ENCODE results near the gene ARHGEF16. TPM values are rescaled to one million over a fixed set of nuclear protein-coding genes. Genes with fewer than 3 reads are reported as not detected.
A peak's percentile ranks its signal among the peaks of the same experiment; 100 is the strongest.

The ARHGEF16 gene
- total RNA-seq, 1 donor from 2014 or later, result 11.3 TPM

DNA sequence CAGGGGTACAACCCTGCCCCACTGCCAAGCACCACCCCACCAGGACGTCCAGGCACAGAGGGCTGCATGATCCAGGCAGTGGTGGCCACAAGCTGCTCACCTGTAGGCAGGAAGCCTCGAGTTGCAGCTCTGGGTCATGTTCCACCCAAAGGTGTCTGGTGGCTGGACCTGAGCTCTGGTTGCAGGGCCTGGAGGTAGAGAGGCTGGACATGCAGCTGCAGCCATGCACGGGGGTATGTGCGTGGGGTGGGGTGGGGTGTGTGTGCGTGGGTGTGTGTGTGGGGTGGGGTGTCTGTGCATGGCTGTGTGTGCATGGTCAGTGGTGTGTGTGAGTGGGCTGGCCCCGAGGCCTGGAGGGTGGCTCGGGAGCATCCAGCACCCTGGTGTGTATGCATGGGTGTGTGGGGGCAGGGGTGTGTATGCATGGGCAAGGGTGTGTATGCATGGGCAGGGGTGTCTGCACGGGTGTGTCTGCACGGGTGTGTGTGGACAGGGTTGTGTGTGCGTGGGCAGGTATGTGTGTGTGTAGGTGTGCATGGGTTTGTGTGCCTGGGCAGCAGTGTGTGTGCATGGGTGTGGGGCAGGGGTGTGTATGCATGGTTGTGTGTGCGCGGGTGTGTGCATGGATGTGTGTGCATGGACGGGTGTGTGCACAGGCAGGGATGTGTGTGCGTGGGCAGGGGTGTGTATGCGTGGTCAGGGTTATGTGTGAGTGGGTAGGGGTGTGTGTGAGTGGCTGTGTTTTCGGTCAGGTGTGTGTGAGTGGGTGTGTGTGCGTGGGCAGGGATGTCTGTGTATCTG lies 15.6 kb downstream of the ARHGEF16 start:
- H3K27ac Mint-ChIP-seq (ENCODE audit: unreplicated experiment), result peak overlapping the region; percentile 98
- H3K27me3 Mint-ChIP-seq (ENCODE audit: low read depth), result no peaks in the 10 kb centered on the region
- H3K9me3 Mint-ChIP-seq, result no peaks in the 10 kb centered on the region
- H3K4me1 Mint-ChIP-seq, result peaks cover 30% of the 10 kb centered on the region
- TF ChIP-seq, protein P1, sequence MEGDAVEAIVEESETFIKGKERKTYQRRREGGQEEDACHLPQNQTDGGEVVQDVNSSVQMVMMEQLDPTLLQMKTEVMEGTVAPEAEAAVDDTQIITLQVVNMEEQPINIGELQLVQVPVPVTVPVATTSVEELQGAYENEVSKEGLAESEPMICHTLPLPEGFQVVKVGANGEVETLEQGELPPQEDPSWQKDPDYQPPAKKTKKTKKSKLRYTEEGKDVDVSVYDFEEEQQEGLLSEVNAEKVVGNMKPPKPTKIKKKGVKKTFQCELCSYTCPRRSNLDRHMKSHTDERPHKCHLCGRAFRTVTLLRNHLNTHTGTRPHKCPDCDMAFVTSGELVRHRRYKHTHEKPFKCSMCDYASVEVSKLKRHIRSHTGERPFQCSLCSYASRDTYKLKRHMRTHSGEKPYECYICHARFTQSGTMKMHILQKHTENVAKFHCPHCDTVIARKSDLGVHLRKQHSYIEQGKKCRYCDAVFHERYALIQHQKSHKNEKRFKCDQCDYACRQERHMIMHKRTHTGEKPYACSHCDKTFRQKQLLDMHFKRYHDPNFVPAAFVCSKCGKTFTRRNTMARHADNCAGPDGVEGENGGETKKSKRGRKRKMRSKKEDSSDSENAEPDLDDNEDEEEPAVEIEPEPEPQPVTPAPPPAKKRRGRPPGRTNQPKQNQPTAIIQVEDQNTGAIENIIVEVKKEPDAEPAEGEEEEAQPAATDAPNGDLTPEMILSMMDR (conservative IDR thresholded peaks at IDR 0.05), result no peak
- H3K36me3 Mint-ChIP-seq (ENCODE audit: low read depth), result no peaks in the 10 kb centered on the region
- no peak for DNase-seq (ENCODE audit: low read depth, low spot score)
- peak overlapping the region; percentile 57 for H3K4me3 Mint-ChIP-seq

DNA sequence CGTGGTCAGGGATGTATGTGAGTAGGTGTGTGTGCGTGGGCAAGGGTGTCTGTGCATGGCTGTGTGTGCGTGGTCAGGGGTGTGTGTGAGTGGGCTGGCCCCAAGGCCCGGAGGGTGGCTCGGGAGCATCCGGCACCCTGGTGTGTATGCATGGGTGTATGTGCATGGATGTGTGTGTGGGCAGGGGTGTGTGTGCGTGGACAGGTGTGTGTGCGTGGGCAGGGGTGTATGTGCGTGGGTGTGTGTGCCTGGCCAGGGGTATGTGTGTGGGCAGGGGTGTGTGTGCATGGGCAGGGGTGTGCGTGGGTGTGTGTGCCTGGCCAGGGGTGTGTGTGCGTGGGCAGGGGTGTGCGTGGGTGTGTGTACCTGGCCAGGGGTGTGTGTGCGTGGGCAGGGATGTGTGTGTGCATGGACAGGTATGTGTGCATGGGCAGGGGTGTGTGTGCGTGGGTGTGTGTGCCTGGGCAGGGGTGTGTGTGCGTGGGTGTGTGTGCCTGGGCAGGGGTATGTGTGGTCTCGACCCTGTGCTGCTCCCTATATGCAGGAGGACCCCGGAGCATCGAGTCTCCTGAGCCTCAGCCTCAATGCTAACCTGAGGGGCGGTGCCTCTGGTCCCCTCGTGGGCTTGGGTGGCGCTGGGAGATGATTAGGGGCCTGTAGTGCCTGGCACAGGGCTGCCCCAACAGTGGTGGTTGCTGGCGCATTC lies 16.3 kb downstream of the ARHGEF16 start:
- no peak for DNase-seq (ENCODE audit: low read depth, low spot score)
- Mint-ChIP-seq H3K9me3 (no peaks in the 10 kb centered on the region), H3K27ac (ENCODE audit: unreplicated experiment) (peak overlapping the region; percentile 98), H3K4me1 (peaks cover 28% of the 10 kb centered on the region), H3K4me3 (peak overlapping the region; percentile 57), H3K27me3 (ENCODE audit: low read depth) (no peaks in the 10 kb centered on the region), H3K36me3 (ENCODE audit: low read depth) (no peaks in the 10 kb centered on the region)
- TF ChIP-seq, protein P1 (conservative IDR thresholded peaks at IDR 0.05), result no peak

DNA sequence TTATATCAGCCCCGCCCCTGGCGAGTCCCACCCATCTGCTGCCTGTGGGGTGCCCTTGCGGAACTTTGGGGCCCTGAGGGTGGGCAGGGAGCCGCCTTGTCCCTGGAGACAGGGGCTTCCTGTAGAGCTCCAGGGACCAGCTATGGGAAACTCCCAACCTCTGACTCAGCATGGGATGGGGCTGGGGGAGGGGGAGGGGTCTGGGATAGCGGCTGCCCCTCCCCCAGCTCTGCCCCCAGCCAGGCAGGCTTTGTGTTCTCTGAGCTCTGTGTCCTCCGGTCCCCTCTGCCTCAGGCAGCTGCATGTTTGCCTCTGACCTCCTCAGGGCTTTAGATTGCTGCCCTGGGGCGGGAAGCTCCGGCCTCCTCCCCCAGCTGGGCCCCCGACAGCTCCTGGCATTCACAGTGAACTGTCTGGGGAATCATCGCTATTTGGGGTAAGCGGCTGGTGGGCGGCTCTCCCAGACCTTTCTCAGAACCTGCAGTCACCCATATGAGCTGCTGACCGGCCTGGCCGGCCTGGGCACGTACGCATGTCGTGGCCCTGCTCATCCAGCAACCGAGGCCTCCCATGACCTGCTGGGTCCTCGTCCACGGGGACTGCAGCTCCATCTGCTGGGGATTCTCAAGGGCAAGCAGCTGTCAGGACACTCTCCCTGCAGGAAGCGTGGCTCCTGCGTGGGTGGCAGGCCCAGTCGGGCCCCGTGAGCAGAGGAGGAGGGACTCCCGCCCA lies 17.1 kb downstream of the ARHGEF16 start:
- H3K36me3 Mint-ChIP-seq (ENCODE audit: low read depth), result no peaks in the 10 kb centered on the region
- DNase-seq (ENCODE audit: low read depth, low spot score), result peak; percentile 74
- TF ChIP-seq, protein P1 (conservative IDR thresholded peaks at IDR 0.05), result peak; percentile 60
- no peaks in the 10 kb centered on the region for H3K9me3 Mint-ChIP-seq
- H3K4me3 Mint-ChIP-seq, result no peak overlapping the region
- no peaks in the 10 kb centered on the region for H3K27me3 Mint-ChIP-seq (ENCODE audit: low read depth)
- peaks cover 26% of the 10 kb centered on the region for H3K4me1 Mint-ChIP-seq
- peak overlapping the region; percentile 92 for H3K27ac Mint-ChIP-seq (ENCODE audit: unreplicated experiment)

DNA sequence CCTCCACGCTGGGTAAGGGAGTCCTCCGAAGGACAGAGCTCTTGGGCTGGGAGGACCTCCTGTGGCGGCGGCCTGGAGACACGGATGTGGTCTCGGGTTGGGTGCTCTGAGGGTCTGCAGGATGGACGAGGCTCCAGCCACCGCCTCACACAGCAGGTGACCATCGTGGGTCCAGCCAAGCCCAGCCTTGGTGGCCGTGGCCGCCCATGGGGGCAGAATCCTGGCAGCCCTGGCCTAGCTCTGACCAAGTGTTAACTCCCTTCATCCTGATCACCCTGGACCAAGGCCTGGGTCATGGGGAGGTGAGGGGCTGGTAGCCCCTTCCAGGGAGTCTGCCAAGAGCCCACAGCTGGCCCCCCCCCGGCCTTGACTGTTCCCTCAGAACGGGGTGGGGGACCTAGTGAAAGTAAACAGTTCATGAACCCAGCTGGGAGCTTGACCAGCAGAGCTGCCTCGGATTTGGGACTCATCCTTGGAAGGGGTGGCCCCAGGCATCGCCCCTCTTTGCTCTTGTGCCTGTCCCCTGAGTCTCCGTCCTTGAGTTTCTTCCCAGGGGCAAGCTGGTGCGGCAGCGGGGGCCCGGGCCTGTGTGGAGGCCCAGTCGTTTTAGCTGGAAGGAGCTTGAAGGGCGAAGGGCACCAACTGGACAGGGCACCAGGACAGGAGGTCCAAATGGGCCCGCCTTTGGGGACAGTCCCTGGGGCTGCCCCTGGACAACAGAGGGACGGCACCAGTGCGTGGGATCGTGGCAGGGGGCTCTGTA lies 17.8 kb downstream of the ARHGEF16 start:
- Mint-ChIP-seq H3K4me3 (no peak overlapping the region), H3K27ac (ENCODE audit: unreplicated experiment) (peak overlapping the region; percentile 92), H3K4me1 (peaks cover 26% of the 10 kb centered on the region), H3K36me3 (ENCODE audit: low read depth) (no peaks in the 10 kb centered on the region), H3K27me3 (ENCODE audit: low read depth) (no peaks in the 10 kb centered on the region), H3K9me3 (no peaks in the 10 kb centered on the region)
- no peak for DNase-seq (ENCODE audit: low read depth, low spot score)
- TF ChIP-seq, protein P1 (conservative IDR thresholded peaks at IDR 0.05), result peak; percentile 21

DNA sequence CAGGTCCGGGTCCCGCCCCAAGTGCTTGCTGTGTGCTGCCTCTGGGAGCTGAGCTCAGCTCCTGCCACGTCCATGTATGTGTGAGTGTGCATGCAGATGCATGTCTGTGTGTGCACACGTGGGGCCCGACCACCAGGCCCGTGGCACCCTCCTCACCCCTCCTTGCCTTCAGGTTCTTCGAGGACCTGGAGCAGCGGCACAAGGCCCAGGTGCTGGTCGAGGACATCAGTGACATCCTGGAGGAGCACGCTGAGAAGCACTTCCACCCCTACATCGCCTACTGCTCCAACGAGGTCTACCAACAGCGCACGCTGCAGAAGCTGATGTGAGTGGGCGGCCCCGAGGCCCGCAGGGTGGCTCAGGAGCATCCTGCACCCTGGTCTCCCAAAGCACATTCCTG lies 18.4 kb downstream of the ARHGEF16 start:
- Mint-ChIP-seq H3K9me3 (no peaks in the 10 kb centered on the region), H3K36me3 (ENCODE audit: low read depth) (no peaks in the 10 kb centered on the region), H3K27ac (ENCODE audit: unreplicated experiment) (no peak overlapping the region), H3K27me3 (ENCODE audit: low read depth) (no peaks in the 10 kb centered on the region), H3K4me3 (no peak overlapping the region), H3K4me1 (peaks cover 26% of the 10 kb centered on the region)
- TF ChIP-seq, protein P1 (conservative IDR thresholded peaks at IDR 0.05), result no peak
- DNase-seq (ENCODE audit: low read depth, low spot score), result no peak
